ENCODE data around the gene APOOL.

- peak; percentile 76 for TF ChIP-seq CTCF (conservative IDR thresholded peaks at IDR 0.05)
- no peak for TF ChIP-seq EZH2 (IDR thresholded peaks at IDR 0.05; ENCODE audit: low read depth)
Measured at GRCh38 chrX:85111347-85111746, 107.7 kb downstream of the APOOL start.
